B cell (primary cell): ENCODE results near the gene SESN3. TPM values are rescaled to one million over a fixed set of nuclear protein-coding genes. Genes with fewer than 3 reads are reported as not detected.
A peak's percentile ranks its signal among the peaks of the same experiment; 100 is the strongest.

Experiments used
- ATAC-seq: fragments of 200-7000 bp; cut with Tn5 transposase; one replicate; pipeline ENCODE4 v1.10.0; 2021; ENCODE audit warnings: low read depth, mild to moderate bottlenecking, moderate number of reproducible peaks, moderate library complexity
- CTCF ChIA-PET: fragments of 350-600 bp; sonication (Branson Sonifier 250); formaldehyde crosslinking; loops from one replicate; lab custom pipeline; 2021; ENCODE audit warnings: antibody characterized with exemption, inconsistent platforms; lab: Charles Lee
- POLR2A ChIA-PET: fragments of 350-600 bp; sonication (Branson Sonifier 250); formaldehyde crosslinking; loops from one replicate; lab custom pipeline; 2021; ENCODE audit warnings: antibody characterized with exemption; lab: Charles Lee
- DNase-seq: peaks from one replicate; pipeline ENCODE4 v3.0.0; 2013
- H2AFZ ChIP-seq: 2 replicates; pipeline ENCODE4 v1.6.1; 2012; ENCODE audit warnings: mild to moderate bottlenecking, low read depth, low read length; ENCODE audit not compliant: insufficient read depth, poor library complexity, severe bottlenecking
- H3K27ac ChIP-seq, 2 donors: 1 replicate in 1 of 2; 2 replicates in 1 of 2; pipeline ENCODE4 v1.5.1; 2012 to 2013; ENCODE audit warnings: low read length in 2 of 2, mild to moderate bottlenecking in 2 of 2, moderate library complexity in 1 of 2
- H3K27me3 ChIP-seq, 4 experiments: fragments of 200-600 bp in 1 of 4; sonication (generic) in 1 of 4; replicated peaks in 1 of 4; 1 replicate in 2 of 4; 2 replicates in 2 of 4; pipeline versions ENCODE4 v1.6.1 to v1.7.0; 2013 to 2016; ENCODE audit warnings: low read length in 3 of 4, mild to moderate bottlenecking in 2 of 4, mixed read lengths in 1 of 4, moderate library complexity in 1 of 4; ENCODE audit not compliant: insufficient read depth in 4 of 4, control insufficient read depth in 3 of 4; ENCODE audit errors: control extremely low read depth in 1 of 4
- H3K36me3 ChIP-seq, 2 experiments: replicated peaks in 1 of 2; 1 replicate in 1 of 2; 2 replicates in 1 of 2; pipeline versions ENCODE4 v1.6.1 to v1.7.1; 2013; ENCODE audit warnings: low read length in 1 of 2; ENCODE audit not compliant: insufficient read depth in 2 of 2, control insufficient read depth in 1 of 2; ENCODE audit errors: control extremely low read depth in 1 of 2, extremely low read depth in 1 of 2
- H3K4me1 ChIP-seq, 2 donors: fragments of 200-600 bp in 1 of 2; sonication (generic) in 1 of 2; 1 replicate in 1 of 2; 2 replicates in 1 of 2; pipeline versions ENCODE4 v1.5.1 to v1.6.1; 2013 to 2017; ENCODE audit warnings: low read length in 2 of 2; ENCODE audit not compliant: control insufficient read depth in 2 of 2, insufficient read depth in 2 of 2
- H3K4me2 ChIP-seq: replicated peaks from 2 replicates; pipeline ENCODE3; 2012; ENCODE audit warnings: mild to moderate bottlenecking, low read depth, low read length; ENCODE audit not compliant: poor library complexity, severe bottlenecking
- H3K4me3 ChIP-seq, 5 experiments: fragments of 200-600 bp in 1 of 5; sonication (generic) in 1 of 5; 1 replicate in 3 of 5; 2 replicates in 2 of 5; pipeline versions ENCODE4 v1.5.1 to v1.7.0; 2011 to 2016; ENCODE audit warnings: low read length in 4 of 5, mild to moderate bottlenecking in 4 of 5, low read depth in 2 of 5, control low read depth in 1 of 5, moderate library complexity in 1 of 5; ENCODE audit not compliant: insufficient read depth in 1 of 5; ENCODE audit errors: control extremely low read depth in 1 of 5, extremely low read depth in 1 of 5
- H3K79me2 ChIP-seq: fragments of 200-600 bp; sonication (generic); one replicate; pipeline ENCODE4 v1.6.0; 2016; ENCODE audit warnings: low read length; ENCODE audit not compliant: control insufficient read depth, insufficient read depth
- H3K9ac ChIP-seq: fragments of 200-600 bp; sonication (generic); 2 replicates; pipeline ENCODE4 v1.6.1; 2017; ENCODE audit warnings: mild to moderate bottlenecking, low read length, moderate library complexity
- H3K9me3 ChIP-seq, 3 donors: one replicate each; pipeline versions ENCODE4 v1.6.1 to v1.7.1; 2013; ENCODE audit warnings: low read length in 2 of 3; ENCODE audit not compliant: control insufficient read depth in 2 of 3, insufficient read depth in 1 of 3; ENCODE audit errors: control extremely low read depth in 1 of 3
- H4K20me1 ChIP-seq: 2 replicates; pipeline ENCODE4 v1.6.0; 2012; ENCODE audit warnings: mild to moderate bottlenecking, low read length; ENCODE audit not compliant: insufficient read depth, control insufficient read depth, poor library complexity, severe bottlenecking
- H3K27ac Mint-ChIP-seq: one replicate; pipeline ENCODE4 v1.8.0; 2021; ENCODE audit warnings: mixed read lengths
- H3K27me3 Mint-ChIP-seq: one replicate; pipeline ENCODE4 v1.8.0; 2021; ENCODE audit warnings: mixed read lengths
- H3K4me1 Mint-ChIP-seq: one replicate; pipeline ENCODE4 v1.8.0; 2021; ENCODE audit warnings: mixed read lengths
- H3K4me3 Mint-ChIP-seq: one replicate; pipeline ENCODE4 v1.8.0; 2021; ENCODE audit warnings: mixed read lengths
- H3K9me3 Mint-ChIP-seq: one replicate; pipeline ENCODE4 v1.8.0; 2022; ENCODE audit warnings: mixed read lengths; ENCODE audit not compliant: insufficient read depth
- CTCF ChIP-seq: fragments of 200-600 bp; IDR thresholded peaks from one replicate; pipeline ENCODE4 v1.8.0; 2022; ENCODE audit warnings: antibody characterized with exemption, mild to moderate bottlenecking
- EZH2 ChIP-seq: IDR thresholded peaks from 2 replicates; pipeline ENCODE4 v1.6.1; 2012; ENCODE audit warnings: borderline replicate concordance, low read depth, mild to moderate bottlenecking, moderate library complexity, low read length; ENCODE audit not compliant: insufficient read depth, poor library complexity, severe bottlenecking
- WGBS: methylation state at CpG from one replicate; pipeline ENCODE4 v1.1.5; 2013; ENCODE audit warnings: missing lambda C conversion rate; ENCODE audit not compliant: insufficient coverage; 5-methylcytosine and 5-hydroxymethylcytosine counted together
- intact Hi-C: fragments of 100-400 bp; cut with micrococcal nuclease; formaldehyde crosslinking; loops from one replicate; pipeline ENCODE4 v1.10.0; 2022
- polyA plus RNA-seq: library from polyadenylated mRNA; depleted of rRNA; stranded (reverse); fragments of >200 nt; gene quantifications from 2 replicates; pipeline ENCODE4 v1.2.3, GENCODE V29; 2012
- total RNA-seq, 2 donors: library from RNA; stranded (reverse); fragments of 120-200 nt in 1 of 2; gene quantifications; 1 replicate in 1 of 2; 2 replicates in 1 of 2; pipeline versions ENCODE4 v1.2.3 to v1.2.4, GENCODE V29; 2013 to 2022

The SESN3 gene
- total and polyA plus RNA-seq, 2 donors (not counting 1 experiment from before 2014, with no cell fraction given): 10.1 to 519 TPM

GRCh38 chr11:95149651-95150364, 81.2 kb downstream of the SESN3 start:
- Histone ChIP-seq H3K4me3 (peak overlapping the region in 4 of 5 experiments; percentile 64 to 91 (median 84)), H3K9me3 (no peaks in the 10 kb centered on the region), H3K9ac (peak overlapping the region; percentile 89), H4K20me1 (no peaks in the 10 kb centered on the region), H3K79me2 (no peaks in the 10 kb centered on the region), H2AFZ (peak overlapping the region; percentile 87), H3K36me3 (no peaks in the 10 kb centered on the region), H3K4me2 (peak overlapping the region; percentile 93), H3K27me3 (no peaks in the 10 kb centered on the region), H3K4me1 (peaks cover 28 to 42% of the 10 kb centered on the region in 2 donors), H3K27ac (no peak overlapping the region)
- Mint-ChIP-seq H3K9me3 (no peaks in the 10 kb centered on the region), H3K27ac (peak overlapping the region; percentile 96), H3K4me3 (peak overlapping the region; percentile 95), H3K27me3 (no peaks in the 10 kb centered on the region), H3K4me1 (peaks cover 38% of the 10 kb centered on the region)
- TF ChIP-seq EZH2 (no peak), CTCF (no peak)
- POLR2A ChIA-PET: interaction anchor here (0.6 to 3.3 kb wide), 4 partner anchors 15 to 81 kb away, joined by 4 to 18 read pairs (median 10); partner anchors contain the start of genes ENDOD1 and SRSF8
- DNase-seq: no peak
- CTCF ChIA-PET: interaction anchor here (0.9 to 9.0 kb wide), 11 partner anchors 8 to 615 kb away, joined by 3 to 207 read pairs (median 7); partner anchors contain the start of genes CWC15, ENDOD1, KDM4D and SRSF8
- WGBS: 58% methylated on average over 16 of the region's 23 CpGs
- no peak for ATAC-seq
- intact Hi-C loops: loop anchor here (2.0 to 10.0 kb wide), 5 partner anchors 187 to 1245 kb away; partner anchors contain the start of genes JRKL and MAML2

GRCh38 chr11:95148938-95149337, 82.1 kb downstream of the SESN3 start:
- H3K4me2 ChIP-seq: no peak overlapping the region
- no peak overlapping the region for H2AFZ ChIP-seq
- no peaks in the 10 kb centered on the region for H3K27me3 Mint-ChIP-seq
- no peaks in the 10 kb centered on the region for H3K27me3 ChIP-seq
- H3K4me3 ChIP-seq: no peak overlapping the region
- ATAC-seq (no peak), DNase-seq (no peak)
- H3K4me1 ChIP-seq: peaks cover 21 to 33% of the 10 kb centered on the region in 2 donors
- H3K4me3 Mint-ChIP-seq: peak overlapping the region; percentile 14
- POLR2A ChIA-PET: no interaction called here
- no peaks in the 10 kb centered on the region for H3K9me3 ChIP-seq
- intact Hi-C loops: no loop called here
- CTCF ChIA-PET: interaction anchor here (0.8 to 9.0 kb wide), 7 partner anchors 10 to 615 kb away, joined by 3 to 117 read pairs (median 4); partner anchors contain the start of gene SRSF8
- H3K9me3 Mint-ChIP-seq: no peaks in the 10 kb centered on the region
- 0% methylated on average over 1 of the region's 2 CpGs for WGBS
- H3K79me2 ChIP-seq: no peaks in the 10 kb centered on the region
- TF ChIP-seq EZH2: no peak
- TF ChIP-seq CTCF: no peak
- H3K9ac ChIP-seq: no peak overlapping the region
- H4K20me1 ChIP-seq: no peaks in the 10 kb centered on the region
- no peaks in the 10 kb centered on the region for H3K36me3 ChIP-seq
- H3K27ac Mint-ChIP-seq: no peak overlapping the region
- H3K4me1 Mint-ChIP-seq: peaks cover 32% of the 10 kb centered on the region
- no peak overlapping the region for H3K27ac ChIP-seq
